K562 (cell line): ENCODE results near the gene OXTR. TPM values are rescaled to one million over a fixed set of nuclear protein-coding genes. Genes with fewer than 3 reads are reported as not detected.

ENCODE experiments used
- ETS2 ChIP-seq: IDR thresholded peaks from 2 replicates; pipeline ENCODE4 v1.6.1; 2016; ENCODE audit warnings: borderline replicate concordance, missing genetic modification characterization, mild to moderate bottlenecking, moderate library complexity, missing compliant biosample characterization; ENCODE audit not compliant: poor library complexity, severe bottlenecking
- GABPA ChIP-seq: fragments of 200-800 bp; sonication (Bioruptor generic); conservative IDR thresholded peaks from 2 replicates; pipeline ENCODE4 v1.6.1; 2016; ENCODE audit warnings: low read depth, missing genetic modification characterization, missing compliant biosample characterization
- GATAD2B ChIP-seq: fragments of 450-650 bp; IDR thresholded peaks from 2 replicates; pipeline ENCODE4 v1.6.1; 2017; ENCODE audit warnings: mild to moderate bottlenecking, borderline replicate concordance
- RBBP5 ChIP-seq: fragments of 200-600 bp; sonication (generic); IDR thresholded peaks from 2 replicates; pipeline ENCODE4 v1.6.1; 2012; ENCODE audit warnings: borderline replicate concordance, mild to moderate bottlenecking, low read length, control low read depth, inconsistent platforms; ENCODE audit not compliant: insufficient read depth, poor library complexity, severe bottlenecking
- SAFB2 ChIP-seq: fragments of 200-400 bp; formaldehyde crosslinking; IDR thresholded peaks from 2 replicates; pipeline ENCODE4 v1.6.1; 2018; ENCODE audit warnings: borderline replicate concordance, low read length, low read depth, moderate library complexity; ENCODE audit not compliant: severe bottlenecking
- ZNF561 ChIP-seq: fragments of 450-650 bp; formaldehyde crosslinking; conservative IDR thresholded peaks from 2 replicates; pipeline ENCODE4 v1.4.0; 2020; ENCODE audit warnings: mild to moderate bottlenecking, moderate library complexity
- polyA plus RNA-seq, 8 experiments: library from polyadenylated mRNA; depleted of rRNA in 4 of 8; stranded (reverse) in 5 of 8; unstranded in 3 of 8; fragments of >200 nt; fragmentation: Nextera tagmentation in 2 of 8; fragmentation: Illumina TruSeq in 1 of 8; extraction: Ambion mirVana in 2 of 8; extraction: Trizol in 1 of 8; gene quantifications; 2 replicates each; pipeline versions ENCODE4 v1.2.1 to v1.2.3, GENCODE V29; 2011 to 2014; ENCODE audit warnings: inconsistent platforms in 1 of 8, missing spikeins in 1 of 8
- total RNA-seq, 7 experiments: library from RNA; depleted of rRNA in 6 of 7; stranded (reverse); fragments of >200 nt in 6 of 7; fragmentation: Illumina TruSeq in 2 of 7; extraction: Trizol in 2 of 7; gene quantifications; 2 replicates each; pipeline versions ENCODE4 v1.2.1 to v1.2.3, GENCODE V29; 2011 to 2021; ENCODE audit warnings: low replicate concordance in 1 of 7
- TF ChIP-seq, protein P1 (sequence below): fragments of 450-650 bp; formaldehyde crosslinking; IDR thresholded peaks from 2 replicates; pipeline ENCODE4 v1.4.0; 2022; ENCODE audit warnings: mild to moderate bottlenecking, moderate library complexity
- TF ChIP-seq, protein P2 (sequence below): sonication (generic); formaldehyde crosslinking; IDR thresholded peaks from 2 replicates; pipeline ENCODE4 v1.8.1; 2023; ENCODE audit warnings: missing genetic modification reagents, mild to moderate bottlenecking, borderline replicate concordance

OXTR gene
- total and polyA plus RNA-seq, 9 of the 15 experiments (the other 6 are each of a cell fraction or from before 2014, with no cell fraction given): 0.14 to 1.3 (median 0.80) TPM

DNA sequence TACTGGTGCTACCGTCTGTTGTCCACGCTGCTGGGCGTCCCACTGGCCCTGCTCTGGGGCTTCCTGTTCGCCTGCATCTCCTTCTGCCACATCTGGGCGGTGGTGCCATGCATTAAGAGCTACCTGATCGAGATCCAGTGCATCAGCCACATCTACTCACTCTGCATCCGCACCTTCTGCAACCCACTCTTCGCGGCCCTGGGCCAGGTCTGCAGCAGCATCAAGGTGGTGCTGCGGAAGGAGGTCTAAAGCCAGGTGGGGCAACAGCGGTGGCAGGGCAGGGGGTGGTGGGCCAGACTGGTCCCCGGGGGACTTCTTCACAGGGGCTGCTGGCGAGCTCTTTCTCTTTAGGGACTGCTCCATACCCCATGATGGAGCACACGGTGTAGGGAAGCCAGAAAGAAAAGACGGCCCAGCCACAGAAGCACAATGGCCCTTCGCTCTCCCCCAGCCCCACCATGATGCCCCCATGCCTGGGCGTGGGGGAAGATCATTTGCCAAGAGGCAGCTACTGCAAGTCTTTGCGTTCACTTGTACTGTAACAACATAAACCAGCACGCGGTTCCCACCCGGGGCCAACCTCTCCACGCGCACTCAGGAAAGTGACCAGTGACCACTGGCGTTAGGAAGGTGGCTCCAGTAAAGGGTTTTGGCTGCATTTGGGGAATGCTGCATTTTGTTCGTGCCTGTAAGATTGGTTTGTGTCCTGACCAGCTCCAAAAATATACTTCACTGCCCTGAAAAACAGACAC lies 23.6 kb downstream of the OXTR start (continued):
- TF ChIP-seq, protein P1, sequence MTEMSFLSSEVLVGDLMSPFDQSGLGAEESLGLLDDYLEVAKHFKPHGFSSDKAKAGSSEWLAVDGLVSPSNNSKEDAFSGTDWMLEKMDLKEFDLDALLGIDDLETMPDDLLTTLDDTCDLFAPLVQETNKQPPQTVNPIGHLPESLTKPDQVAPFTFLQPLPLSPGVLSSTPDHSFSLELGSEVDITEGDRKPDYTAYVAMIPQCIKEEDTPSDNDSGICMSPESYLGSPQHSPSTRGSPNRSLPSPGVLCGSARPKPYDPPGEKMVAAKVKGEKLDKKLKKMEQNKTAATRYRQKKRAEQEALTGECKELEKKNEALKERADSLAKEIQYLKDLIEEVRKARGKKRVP (CRISPR knock-in tag): no peak
- TF ChIP-seq, protein P2, sequence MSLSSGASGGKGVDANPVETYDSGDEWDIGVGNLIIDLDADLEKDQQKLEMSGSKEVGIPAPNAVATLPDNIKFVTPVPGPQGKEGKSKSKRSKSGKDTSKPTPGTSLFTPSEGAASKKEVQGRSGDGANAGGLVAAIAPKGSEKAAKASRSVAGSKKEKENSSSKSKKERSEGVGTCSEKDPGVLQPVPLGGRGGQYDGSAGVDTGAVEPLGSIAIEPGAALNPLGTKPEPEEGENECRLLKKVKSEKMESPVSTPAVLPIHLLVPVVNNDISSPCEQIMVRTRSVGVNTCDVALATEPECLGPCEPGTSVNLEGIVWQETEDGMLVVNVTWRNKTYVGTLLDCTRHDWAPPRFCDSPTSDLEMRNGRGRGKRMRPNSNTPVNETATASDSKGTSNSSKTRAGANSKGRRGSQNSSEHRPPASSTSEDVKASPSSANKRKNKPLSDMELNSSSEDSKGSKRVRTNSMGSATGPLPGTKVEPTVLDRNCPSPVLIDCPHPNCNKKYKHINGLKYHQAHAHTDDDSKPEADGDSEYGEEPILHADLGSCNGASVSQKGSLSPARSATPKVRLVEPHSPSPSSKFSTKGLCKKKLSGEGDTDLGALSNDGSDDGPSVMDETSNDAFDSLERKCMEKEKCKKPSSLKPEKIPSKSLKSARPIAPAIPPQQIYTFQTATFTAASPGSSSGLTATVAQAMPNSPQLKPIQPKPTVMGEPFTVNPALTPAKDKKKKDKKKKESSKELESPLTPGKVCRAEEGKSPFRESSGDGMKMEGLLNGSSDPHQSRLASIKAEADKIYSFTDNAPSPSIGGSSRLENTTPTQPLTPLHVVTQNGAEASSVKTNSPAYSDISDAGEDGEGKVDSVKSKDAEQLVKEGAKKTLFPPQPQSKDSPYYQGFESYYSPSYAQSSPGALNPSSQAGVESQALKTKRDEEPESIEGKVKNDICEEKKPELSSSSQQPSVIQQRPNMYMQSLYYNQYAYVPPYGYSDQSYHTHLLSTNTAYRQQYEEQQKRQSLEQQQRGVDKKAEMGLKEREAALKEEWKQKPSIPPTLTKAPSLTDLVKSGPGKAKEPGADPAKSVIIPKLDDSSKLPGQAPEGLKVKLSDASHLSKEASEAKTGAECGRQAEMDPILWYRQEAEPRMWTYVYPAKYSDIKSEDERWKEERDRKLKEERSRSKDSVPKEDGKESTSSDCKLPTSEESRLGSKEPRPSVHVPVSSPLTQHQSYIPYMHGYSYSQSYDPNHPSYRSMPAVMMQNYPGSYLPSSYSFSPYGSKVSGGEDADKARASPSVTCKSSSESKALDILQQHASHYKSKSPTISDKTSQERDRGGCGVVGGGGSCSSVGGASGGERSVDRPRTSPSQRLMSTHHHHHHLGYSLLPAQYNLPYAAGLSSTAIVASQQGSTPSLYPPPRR (CRISPR knock-in tag): no peak
- TF ChIP-seq RBBP5: no peak
- TF ChIP-seq GABPA (tag): no peak
- no peak for TF ChIP-seq GATAD2B
- TF ChIP-seq ZNF561 (CRISPR knock-in tag): no peak
- TF ChIP-seq ETS2: no peak
- TF ChIP-seq SAFB2: no peak
- TF ChIP-seq, all 486 proteins: peak for 0
